Stomach (tissue), 4 donors: ENCODE data around the gene PEAK1.

ENCODE experiments used
- POLR2AphosphoS5 ChIP-seq, 3 donors: sonication (generic); formaldehyde crosslinking; IDR thresholded peaks; one replicate each; pipeline ENCODE4 v1.6.1; 2016; ENCODE audit warnings: antibody characterized with exemption in 3 of 3
- TF ChIP-seq, protein P1 (sequence below), 7 experiments: fragments of 450-650 bp in 4 of 7; fragments of 200-600 bp in 3 of 7; sonication (generic) in 3 of 7; IDR thresholded peaks; one replicate each; pipeline ENCODE4 v1.5.1; 2016 to 2019; ENCODE audit warnings: antibody characterized with exemption in 7 of 7, control low read depth in 2 of 7, mild to moderate bottlenecking in 1 of 7

DNA sequence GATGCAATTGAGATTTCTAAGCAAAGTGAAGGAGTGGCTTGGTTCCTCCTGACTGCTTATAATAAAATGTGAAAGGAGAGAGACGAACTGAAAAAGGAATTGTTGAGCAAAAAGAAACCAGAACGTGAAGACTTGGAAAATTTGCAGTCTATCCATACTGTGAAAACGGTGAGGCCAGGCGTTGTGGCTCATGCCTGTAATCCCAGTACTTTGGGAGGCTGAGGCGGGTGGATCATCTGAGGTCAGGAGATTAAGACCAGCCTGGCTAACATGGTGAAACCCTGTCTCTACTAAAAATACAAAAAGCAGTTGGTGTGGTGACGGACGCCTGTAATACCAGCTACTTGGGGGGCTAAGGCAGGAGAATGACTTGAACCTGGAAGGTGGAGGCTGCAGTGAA is 292.3 kb downstream of the PEAK1 start:
- no peak for TF ChIP-seq POLR2AphosphoS5 (IDR thresholded peaks at IDR 0.05)
- TF ChIP-seq, protein P1, sequence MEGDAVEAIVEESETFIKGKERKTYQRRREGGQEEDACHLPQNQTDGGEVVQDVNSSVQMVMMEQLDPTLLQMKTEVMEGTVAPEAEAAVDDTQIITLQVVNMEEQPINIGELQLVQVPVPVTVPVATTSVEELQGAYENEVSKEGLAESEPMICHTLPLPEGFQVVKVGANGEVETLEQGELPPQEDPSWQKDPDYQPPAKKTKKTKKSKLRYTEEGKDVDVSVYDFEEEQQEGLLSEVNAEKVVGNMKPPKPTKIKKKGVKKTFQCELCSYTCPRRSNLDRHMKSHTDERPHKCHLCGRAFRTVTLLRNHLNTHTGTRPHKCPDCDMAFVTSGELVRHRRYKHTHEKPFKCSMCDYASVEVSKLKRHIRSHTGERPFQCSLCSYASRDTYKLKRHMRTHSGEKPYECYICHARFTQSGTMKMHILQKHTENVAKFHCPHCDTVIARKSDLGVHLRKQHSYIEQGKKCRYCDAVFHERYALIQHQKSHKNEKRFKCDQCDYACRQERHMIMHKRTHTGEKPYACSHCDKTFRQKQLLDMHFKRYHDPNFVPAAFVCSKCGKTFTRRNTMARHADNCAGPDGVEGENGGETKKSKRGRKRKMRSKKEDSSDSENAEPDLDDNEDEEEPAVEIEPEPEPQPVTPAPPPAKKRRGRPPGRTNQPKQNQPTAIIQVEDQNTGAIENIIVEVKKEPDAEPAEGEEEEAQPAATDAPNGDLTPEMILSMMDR (IDR thresholded peaks at IDR 0.05), result no peak
